Ramos (cell line): ENCODE results near the gene GUCY2D.

Experiments used
- in situ Hi-C: fragments of 300-500 bp; cut with MboI; formaldehyde crosslinking; loops from one replicate; pipeline ENCODE4 v1.14.3; 2022; ENCODE audit warnings: low sequenced_read_pairs; ENCODE audit not compliant: unreplicated experiment

Gene GUCY2D

GRCh38 chr17:7989781-7990655, 12.4 kb upstream of the GUCY2D start:
- in situ Hi-C loops, result loop anchor here (5.0 to 10.0 kb wide), 2 partner anchors 75 to 168 kb away; partner anchors contain the start of gene RNF227

GRCh38 chr17:7992516-7992915, 9.9 kb upstream of the GUCY2D start:
- in situ Hi-C loops, result no loop called here

DNA sequence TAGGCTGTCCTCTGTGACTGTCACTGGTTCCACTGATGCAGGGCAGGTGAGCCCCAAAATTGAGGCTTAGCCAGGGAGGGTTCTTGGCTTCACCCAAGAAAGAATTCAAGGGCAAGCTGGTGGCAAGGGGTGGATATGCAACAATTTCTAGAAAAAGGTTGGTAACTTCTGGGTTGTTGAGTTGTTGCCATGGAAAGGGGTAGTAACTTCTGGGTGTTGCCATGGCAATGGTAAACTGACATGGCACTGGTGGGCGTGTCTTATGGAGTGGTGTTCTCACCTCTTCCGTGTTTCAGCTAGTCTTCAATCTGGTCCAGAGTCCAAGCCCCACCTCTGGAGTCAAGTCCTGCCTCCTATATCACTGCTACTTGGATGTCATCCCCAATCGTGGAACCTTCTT, 9.5 kb upstream of the GUCY2D start:
- in situ Hi-C loops, result no loop called here

DNA sequence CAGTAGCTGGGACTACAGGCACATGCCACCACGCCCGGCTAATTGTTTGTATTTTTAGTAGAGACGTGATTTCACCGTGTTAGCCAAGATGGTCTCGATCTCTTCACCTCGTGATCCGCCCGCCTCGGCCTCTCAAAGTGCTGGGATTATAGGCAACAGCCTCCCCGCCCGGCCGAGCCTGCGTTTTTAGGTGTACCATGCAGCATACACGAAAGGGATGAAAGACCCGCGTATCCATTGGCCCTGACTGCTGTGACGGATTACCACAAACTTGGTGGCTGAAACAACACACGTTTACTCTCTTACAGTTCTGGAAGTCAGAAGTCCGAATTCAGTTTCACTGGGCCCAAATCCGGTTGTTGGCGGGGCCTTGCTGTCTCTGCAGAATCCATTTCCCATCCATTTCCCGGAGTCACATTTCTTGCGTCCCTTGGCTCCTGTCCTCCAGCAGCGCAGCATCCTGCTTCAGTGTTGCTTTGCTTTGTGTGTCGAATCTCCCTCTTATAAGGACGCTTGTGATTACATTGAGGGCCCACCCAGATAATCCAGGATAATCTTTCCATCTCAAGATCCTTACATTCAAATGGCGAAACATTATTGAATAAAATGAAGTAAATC, 8.3 kb upstream of the GUCY2D start:
- in situ Hi-C loops, result no loop called here

GRCh38 chr17:7995724-7996123, 6.7 kb upstream of the GUCY2D start:
- in situ Hi-C loops, result no loop called here

GRCh38 chr17:7997186-7997585, 5.2 kb upstream of the GUCY2D start:
- in situ Hi-C loops, result no loop called here

DNA sequence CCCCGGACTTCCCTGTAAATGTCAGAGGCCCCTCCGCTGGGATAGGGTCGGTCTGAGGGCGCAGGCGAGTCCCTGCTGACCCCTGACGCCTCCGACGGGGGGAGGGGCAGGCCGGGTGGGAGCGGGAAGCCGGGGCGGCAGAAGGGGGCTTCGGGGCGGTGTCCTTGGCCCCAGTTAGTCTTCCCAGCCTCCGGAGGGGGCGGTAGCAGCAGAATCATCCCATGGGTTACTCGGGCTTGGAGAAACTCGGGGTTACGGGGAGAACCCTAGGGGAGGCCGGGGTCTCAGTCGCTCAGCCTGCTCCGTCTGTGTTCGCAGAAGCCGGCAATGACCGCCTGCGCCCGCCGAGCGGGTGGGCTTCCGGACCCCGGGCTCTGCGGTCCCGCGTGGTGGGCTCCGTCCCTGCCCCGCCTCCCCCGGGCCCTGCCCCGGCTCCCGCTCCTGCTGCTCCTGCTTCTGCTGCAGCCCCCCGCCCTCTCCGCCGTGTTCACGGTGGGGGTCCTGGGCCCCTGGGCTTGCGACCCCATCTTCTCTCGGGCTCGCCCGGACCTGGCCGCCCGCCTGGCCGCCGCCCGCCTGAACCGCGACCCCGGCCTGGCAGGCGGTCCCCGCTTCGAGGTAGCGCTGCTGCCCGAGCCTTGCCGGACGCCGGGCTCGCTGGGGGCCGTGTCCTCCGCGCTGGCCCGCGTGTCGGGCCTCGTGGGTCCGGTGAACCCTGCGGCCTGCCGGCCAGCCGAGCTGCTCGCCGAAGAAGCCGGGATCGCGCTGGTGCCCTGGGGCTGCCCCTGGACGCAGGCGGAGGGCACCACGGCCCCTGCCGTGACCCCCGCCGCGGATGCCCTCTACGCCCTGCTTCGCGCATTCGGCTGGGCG, 542 bp downstream of the GUCY2D start:
- in situ Hi-C loops, result no loop called here

DNA sequence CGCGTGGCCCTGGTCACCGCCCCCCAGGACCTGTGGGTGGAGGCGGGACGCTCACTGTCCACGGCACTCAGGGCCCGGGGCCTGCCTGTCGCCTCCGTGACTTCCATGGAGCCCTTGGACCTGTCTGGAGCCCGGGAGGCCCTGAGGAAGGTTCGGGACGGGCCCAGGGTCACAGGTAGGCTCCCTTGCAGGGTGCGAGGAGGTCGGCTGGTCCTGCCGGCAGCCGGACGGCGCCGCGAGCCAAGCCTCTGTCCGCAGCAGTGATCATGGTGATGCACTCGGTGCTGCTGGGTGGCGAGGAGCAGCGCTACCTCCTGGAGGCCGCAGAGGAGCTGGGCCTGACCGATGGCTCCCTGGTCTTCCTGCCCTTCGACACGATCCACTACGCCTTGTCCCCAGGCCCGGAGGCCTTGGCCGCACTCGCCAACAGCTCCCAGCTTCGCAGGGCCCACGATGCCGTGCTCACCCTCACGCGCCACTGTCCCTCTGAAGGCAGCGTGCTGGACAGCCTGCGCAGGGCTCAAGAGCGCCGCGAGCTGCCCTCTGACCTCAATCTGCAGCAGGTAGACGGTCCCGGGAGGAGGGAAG, 1.3 kb downstream of the GUCY2D start:
- in situ Hi-C loops, result no loop called here

GRCh38 chr17:8004899-8005298, 2.5 kb downstream of the GUCY2D start:
- in situ Hi-C loops, result no loop called here

GRCh38 chr17:8005357-8005756, 2.9 kb downstream of the GUCY2D start:
- in situ Hi-C loops, result no loop called here

GRCh38 chr17:8005967-8006730, 3.7 kb downstream of the GUCY2D start:
- in situ Hi-C loops, result no loop called here

GRCh38 chr17:8006836-8007680, 4.6 kb downstream of the GUCY2D start:
- in situ Hi-C loops, result no loop called here

GRCh38 chr17:8007836-8008235, 5.4 kb downstream of the GUCY2D start:
- in situ Hi-C loops, result no loop called here

DNA sequence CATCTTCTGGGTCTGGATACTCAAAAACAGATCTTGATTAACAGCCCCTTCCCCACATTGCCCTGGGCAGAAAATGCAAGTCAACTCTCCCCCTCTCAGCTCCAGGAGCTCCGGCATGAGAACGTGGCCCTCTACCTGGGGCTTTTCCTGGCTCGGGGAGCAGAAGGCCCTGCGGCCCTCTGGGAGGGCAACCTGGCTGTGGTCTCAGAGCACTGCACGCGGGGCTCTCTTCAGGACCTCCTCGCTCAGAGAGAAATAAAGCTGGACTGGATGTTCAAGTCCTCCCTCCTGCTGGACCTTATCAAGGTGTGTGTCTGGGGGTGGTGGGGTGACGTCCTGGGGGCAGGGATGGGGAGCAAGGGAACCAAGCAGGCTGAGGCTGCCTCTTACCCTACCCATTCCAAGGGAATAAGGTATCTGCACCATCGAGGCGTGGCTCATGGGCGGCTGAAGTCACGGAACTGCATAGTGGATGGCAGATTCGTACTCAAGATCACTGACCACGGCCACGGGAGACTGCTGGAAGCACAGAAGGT, 9.7 kb downstream of the GUCY2D start:
- in situ Hi-C loops, result no loop called here

GRCh38 chr17:8012996-8013640, 10.7 kb downstream of the GUCY2D start:
- in situ Hi-C loops, result no loop called here

- in situ Hi-C loops, result no loop called here
Observed at GRCh38 chr17:8013731-8014557, 11.5 kb downstream of the GUCY2D start.

DNA sequence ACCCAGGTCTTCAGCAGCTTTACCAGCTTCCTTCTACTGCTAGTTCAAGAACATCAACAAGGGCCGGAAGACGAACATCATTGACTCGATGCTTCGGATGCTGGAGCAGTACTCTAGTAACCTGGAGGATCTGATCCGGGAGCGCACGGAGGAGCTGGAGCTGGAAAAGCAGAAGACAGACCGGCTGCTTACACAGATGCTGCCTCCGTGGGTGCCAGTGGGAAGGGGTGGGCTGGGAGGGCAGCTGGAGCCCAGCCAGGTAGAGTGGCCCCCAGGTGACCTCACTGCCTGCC, 12.1 kb downstream of the GUCY2D start:
- in situ Hi-C loops, result no loop called here
